HUES6 (cell line): ENCODE results near the gene MARVELD3.
"Not testable (repeated sequence)": the region's sequence is repeated elsewhere in the genome, so short reads cannot be mapped to it uniquely, and the experiment has no call there.

Experiments
- H3K27ac ChIP-seq: 2 replicates; pipeline ENCODE4 v1.7.0; 2013; ENCODE audit warnings: low read depth, mild to moderate bottlenecking, low read length, inconsistent platforms
- H3K27me3 ChIP-seq: 2 replicates; pipeline ENCODE4 v1.6.1; 2013; ENCODE audit warnings: low read length; ENCODE audit not compliant: control insufficient read depth, insufficient read depth
- H3K36me3 ChIP-seq: 2 replicates; pipeline ENCODE4 v1.6.1; 2013; ENCODE audit warnings: low read length; ENCODE audit not compliant: control insufficient read depth, insufficient read depth
- H3K4me1 ChIP-seq: 2 replicates; pipeline ENCODE4 v1.6.1; 2013; ENCODE audit warnings: low read length; ENCODE audit not compliant: control insufficient read depth, insufficient read depth
- H3K4me3 ChIP-seq: 2 replicates; pipeline ENCODE4 v1.5.1; 2013; ENCODE audit warnings: low read depth, low read length
- H3K9ac ChIP-seq: one replicate; pipeline ENCODE4 v1.6.1; 2013; ENCODE audit warnings: mild to moderate bottlenecking, low read length
- H3K9me3 ChIP-seq: 2 replicates; pipeline ENCODE4 v1.6.1; 2013; ENCODE audit warnings: low read depth, low read length; ENCODE audit not compliant: control insufficient read depth, insufficient read depth

MARVELD3 gene, protein sequence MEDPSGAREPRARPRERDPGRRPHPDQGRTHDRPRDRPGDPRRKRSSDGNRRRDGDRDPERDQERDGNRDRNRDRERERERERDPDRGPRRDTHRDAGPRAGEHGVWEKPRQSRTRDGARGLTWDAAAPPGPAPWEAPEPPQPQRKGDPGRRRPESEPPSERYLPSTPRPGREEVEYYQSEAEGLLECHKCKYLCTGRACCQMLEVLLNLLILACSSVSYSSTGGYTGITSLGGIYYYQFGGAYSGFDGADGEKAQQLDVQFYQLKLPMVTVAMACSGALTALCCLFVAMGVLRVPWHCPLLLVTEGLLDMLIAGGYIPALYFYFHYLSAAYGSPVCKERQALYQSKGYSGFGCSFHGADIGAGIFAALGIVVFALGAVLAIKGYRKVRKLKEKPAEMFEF

DNA sequence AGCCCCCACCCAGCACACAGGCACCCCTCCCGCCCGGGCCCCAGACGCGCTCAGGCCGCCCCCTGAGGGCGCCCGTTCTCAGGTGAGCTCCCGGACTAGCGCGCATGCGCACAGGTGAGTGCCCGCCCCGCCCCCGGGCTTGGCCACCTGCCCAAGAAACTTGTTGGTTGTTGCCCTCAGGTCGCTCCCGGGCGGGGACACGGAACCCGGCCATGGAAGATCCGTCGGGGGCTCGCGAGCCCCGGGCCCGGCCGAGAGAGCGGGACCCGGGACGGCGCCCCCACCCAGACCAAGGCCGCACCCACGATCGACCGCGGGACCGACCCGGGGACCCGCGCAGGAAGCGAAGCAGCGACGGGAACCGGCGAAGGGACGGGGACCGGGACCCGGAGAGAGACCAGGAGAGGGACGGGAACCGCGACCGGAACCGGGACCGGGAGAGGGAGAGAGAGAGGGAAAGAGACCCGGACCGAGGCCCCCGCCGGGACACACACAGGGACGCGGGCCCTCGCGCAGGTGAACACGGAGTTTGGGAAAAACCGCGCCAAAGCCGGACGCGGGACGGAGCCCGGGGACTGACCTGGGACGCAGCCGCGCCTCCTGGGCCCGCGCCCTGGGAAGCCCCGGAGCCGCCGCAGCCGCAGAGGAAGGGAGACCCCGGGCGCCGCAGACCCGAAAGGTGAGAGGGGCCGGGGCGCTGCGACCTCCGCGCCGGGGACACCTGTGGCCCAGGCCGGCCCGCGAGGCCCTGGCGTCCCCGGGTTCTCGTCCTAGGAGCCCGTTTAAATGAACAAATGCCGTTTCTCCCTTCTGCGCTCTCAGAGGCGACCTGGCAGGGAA, at the start of gene MARVELD3:
Gene MARVELD3 (plus strand): TSS at position 167 of the 840 bp plus-strand sequence. CDS start 46 bp downstream, at position 213.
- Histone ChIP-seq H3K4me1 (peaks cover 15% of the 10 kb centered on the region), H3K9ac (peak within 1 kb of the TSS; percentile 77), H3K4me3 (peak within 1 kb of the TSS; percentile 94), H3K27me3 (peaks cover 51% of the 10 kb centered on the region; the same call in 1 of the 2 replicates), H3K9me3 (no peaks in the 10 kb centered on the region), H3K36me3 (peaks cover 16% of the 10 kb centered on the region), H3K27ac (peak within 1 kb of the TSS; percentile 73)

GRCh38 chr16:71576971-71577370, 49.0 kb upstream of the MARVELD3 start, which contains the start of gene TAT:
Gene TAT, minus strand, starts transcription at chr16:71577092. Its CDS starts 677 bp downstream, at chr16:71576415.
- no peaks in the 10 kb centered on the region for H3K4me1 ChIP-seq
- H3K27ac ChIP-seq = no peak within 1 kb of the TSS
- no peak within 1 kb of the TSS for H3K4me3 ChIP-seq
- peaks cover 6% of the 10 kb centered on the region; the same call in 1 of the 2 replicates for H3K27me3 ChIP-seq
- no peak within 1 kb of the TSS for H3K9ac ChIP-seq
- H3K9me3 ChIP-seq = no peaks in the 10 kb centered on the region
- no peaks in the 10 kb centered on the region for H3K36me3 ChIP-seq

- not testable (repeated sequence) for H3K27me3 ChIP-seq, H3K9me3 ChIP-seq, H3K27ac ChIP-seq, H3K9ac ChIP-seq, H3K4me1 ChIP-seq, H3K4me3 ChIP-seq, H3K36me3 ChIP-seq
Observed at GRCh38 chr16:71582553-71582848, 43.5 kb upstream of the MARVELD3 start.

DNA sequence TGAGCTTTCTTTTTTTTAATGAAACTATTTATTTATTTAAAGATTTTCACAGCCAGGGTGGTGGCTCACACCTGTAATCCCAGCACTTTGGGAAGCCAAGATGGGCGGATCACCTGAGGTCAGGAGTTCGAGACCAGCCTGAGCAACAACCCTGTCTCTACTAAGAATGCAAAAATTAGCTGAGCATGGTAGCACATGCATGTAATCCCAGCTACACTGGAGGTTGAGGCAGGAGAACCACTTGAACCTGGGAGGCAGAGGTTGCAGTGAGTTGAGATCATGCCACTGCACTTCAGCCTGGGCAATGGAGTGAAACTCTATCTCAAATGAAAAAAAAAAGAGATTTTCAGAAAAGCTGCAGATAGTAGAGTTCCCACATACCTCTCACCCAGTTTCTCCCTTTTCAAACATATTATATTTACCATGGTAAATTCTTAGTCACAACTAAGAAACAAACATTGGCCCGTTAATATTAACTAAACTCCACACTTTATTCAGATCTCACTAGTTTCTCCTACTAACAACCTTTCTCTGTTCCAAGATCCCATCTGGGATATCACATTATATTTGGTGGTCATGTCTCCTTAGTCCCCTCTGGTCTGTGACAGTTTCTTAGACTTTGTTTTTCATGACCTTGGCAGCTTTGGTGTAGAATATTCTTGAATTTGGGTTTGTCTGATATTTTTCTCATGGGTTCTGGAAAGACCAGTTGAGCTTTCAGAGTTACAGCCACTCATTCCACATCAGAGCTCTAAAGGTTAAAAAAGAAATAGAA, 41.3 kb upstream of the MARVELD3 start:
- Histone ChIP-seq H3K27me3 (0 out of 2 replicates have a peak, but pooled peaks cover 4% of the 10 kb centered on the region), H3K9me3 (no peaks in the 10 kb centered on the region), H3K4me3 (no peak overlapping the region), H3K9ac (no peak overlapping the region), H3K36me3 (no peaks in the 10 kb centered on the region), H3K4me1 (no peaks in the 10 kb centered on the region), H3K27ac (no peak overlapping the region)

DNA sequence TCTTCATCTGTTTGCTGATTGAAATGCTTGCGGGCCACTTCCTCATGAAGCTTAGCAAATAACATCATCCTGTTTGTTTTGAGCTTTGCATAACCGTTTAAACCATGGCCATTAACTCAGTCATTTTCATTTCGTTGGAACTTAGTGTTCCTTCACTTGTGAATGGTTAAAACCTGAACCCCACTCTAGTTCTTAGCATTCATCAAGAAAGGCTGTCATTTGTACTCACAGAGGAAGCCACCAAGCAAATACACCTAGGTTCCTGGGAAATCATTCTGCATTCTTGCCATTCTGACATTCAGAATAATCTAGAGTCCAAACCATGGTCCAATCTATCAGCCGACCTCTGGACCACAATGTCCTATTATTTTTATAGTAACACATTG, 40.7 kb upstream of the MARVELD3 start:
- Histone ChIP-seq H3K27ac (no peak overlapping the region), H3K9me3 (no peaks in the 10 kb centered on the region), H3K9ac (no peak overlapping the region), H3K4me3 (no peak overlapping the region), H3K36me3 (no peaks in the 10 kb centered on the region), H3K4me1 (no peaks in the 10 kb centered on the region), H3K27me3 (0 out of 2 replicates have a peak, but pooled peaks cover 4% of the 10 kb centered on the region)

- H3K4me3 ChIP-seq, H3K4me1 ChIP-seq, H3K27ac ChIP-seq, H3K9ac ChIP-seq, H3K36me3 ChIP-seq, H3K27me3 ChIP-seq, H3K9me3 ChIP-seq: not testable (repeated sequence)
Observed at GRCh38 chr16:71589334-71589733, 36.6 kb upstream of the MARVELD3 start.

- H3K27me3 ChIP-seq, H3K9me3 ChIP-seq, H3K4me3 ChIP-seq, H3K27ac ChIP-seq, H3K36me3 ChIP-seq, H3K4me1 ChIP-seq, H3K9ac ChIP-seq: not testable (repeated sequence)
Observed at GRCh38 chr16:71590071-71590470, 35.9 kb upstream of the MARVELD3 start.

DNA sequence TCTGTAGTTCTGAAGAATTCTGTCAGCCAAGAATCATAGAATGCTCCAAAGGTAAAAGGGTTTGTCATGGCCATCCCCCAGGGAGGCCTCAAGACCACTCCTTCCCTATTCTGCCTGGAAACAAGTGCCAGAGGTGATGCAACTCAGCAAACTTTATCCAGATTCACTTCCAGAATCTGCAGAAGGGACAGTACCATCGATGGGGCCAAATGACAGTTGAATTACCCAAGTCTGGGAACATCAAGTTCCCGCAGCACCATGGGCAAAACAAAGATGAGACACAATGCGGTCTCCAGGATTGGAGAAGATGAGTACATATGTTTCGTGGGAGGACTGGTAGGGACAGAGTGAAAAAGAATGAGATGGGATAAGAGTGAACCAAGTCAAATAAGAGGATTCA, 35.4 kb upstream of the MARVELD3 start:
- Histone ChIP-seq H3K36me3 (no peaks in the 10 kb centered on the region), H3K9me3 (no peaks in the 10 kb centered on the region), H3K9ac (no peak overlapping the region), H3K4me3 (no peak overlapping the region), H3K27ac (no peak overlapping the region), H3K4me1 (no peaks in the 10 kb centered on the region; the same call in 1 of the 2 replicates), H3K27me3 (no peaks in the 10 kb centered on the region; the same call in 1 of the 2 replicates)

DNA sequence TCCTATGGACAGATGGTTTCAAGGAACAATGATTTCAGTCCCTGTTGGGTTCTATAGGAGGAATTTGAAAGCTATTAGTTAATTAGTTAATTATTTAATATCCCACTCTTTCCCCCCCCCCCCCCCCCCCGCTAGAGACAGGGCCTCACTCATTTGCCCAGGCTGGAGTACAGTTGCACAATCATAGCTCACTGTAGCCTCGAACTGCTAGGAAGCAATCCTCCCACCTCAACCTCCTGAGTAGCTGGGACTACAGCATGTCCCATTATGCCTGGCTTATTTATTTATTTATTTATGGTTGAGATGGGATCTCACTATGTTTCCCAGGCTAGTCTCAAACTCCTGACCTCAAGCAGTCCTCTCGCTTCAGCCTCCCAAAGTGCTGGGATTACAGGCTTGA, 34.1 kb upstream of the MARVELD3 start:
- no peaks in the 10 kb centered on the region; the same call in 1 of the 2 replicates for H3K4me1 ChIP-seq
- no peaks in the 10 kb centered on the region for H3K36me3 ChIP-seq
- H3K4me3 ChIP-seq = no peak overlapping the region
- H3K9me3 ChIP-seq = no peaks in the 10 kb centered on the region
- H3K27me3 ChIP-seq = no peaks in the 10 kb centered on the region; the same call in 1 of the 2 replicates
- no peak overlapping the region for H3K27ac ChIP-seq
- no peak overlapping the region for H3K9ac ChIP-seq

DNA sequence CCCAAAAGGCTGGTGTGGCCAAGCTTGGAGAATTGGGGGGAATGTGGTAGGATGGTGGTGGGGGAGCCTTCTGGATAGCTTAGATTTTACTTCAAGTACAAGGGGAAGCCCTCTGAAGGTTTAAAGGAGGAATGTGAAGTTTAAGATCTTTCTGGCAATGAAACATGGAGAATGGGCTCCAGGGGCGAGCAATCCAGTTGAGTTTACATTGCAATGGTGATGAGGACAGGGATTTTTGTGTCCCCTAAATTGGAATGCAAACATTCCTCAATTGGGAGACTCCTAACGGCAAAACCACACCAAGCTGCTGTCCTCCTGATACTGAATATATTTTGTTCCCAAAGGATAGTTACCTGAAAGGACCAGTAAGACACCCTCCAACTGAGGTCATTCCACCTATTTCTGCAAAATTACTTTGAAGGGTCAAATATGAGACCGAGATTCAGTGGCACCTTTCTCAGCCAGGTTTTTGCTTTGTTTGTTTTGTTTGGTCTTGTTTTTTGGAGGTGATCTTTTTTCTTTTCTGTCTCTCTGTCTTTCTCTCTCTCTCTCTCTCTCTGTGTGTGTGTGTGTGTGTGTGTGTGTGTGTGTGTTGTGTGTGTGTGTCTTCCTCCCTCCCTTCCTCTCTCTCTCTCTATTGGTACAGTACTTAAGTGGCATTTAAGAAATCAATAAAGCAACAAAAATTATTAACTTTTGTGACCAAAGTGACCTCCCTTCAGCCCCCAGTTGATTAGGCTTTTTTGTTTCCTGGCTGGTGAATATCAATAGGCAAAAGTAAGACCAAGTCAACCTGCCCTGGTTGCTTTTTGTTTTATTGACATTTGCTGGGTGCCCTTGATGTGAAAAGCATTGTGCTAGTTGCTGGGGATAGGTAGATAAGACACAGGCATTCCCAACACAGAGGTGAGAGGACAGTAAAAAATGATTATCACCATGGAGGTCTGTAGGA, 32.7 kb upstream of the MARVELD3 start:
- H3K4me3 ChIP-seq = no peak overlapping the region
- no peaks in the 10 kb centered on the region; the same call in 1 of the 2 replicates for H3K27me3 ChIP-seq
- no peak overlapping the region for H3K9ac ChIP-seq
- H3K27ac ChIP-seq = no peak overlapping the region
- H3K9me3 ChIP-seq = no peaks in the 10 kb centered on the region
- H3K36me3 ChIP-seq = no peaks in the 10 kb centered on the region
- no peaks in the 10 kb centered on the region; the same call in 1 of the 2 replicates for H3K4me1 ChIP-seq
